ENCODE results near the gene MRPS25.

The MRPS25 gene

GRCh38 chr3:15071699-15072098 is 6.6 kb upstream of the MRPS25 start:
- Histone ChIP-seq H2AFZ (ENCODE audit: insufficient read depth, low read length, poor library complexity) (no peak overlapping the region), H3K14ac (ENCODE audit: low read length) (no peak overlapping the region), H3K9ac (ENCODE audit: low read length) (no peak overlapping the region), H3K23ac (ENCODE audit: low read length) (no peak overlapping the region), H3K4me1 (ENCODE audit: control insufficient read depth in 1 of 2, insufficient read depth in 2 of 2, low read length in 2 of 2) (no peaks in the 10 kb centered on the region), H2BK12ac (ENCODE audit: low read length) (no peak overlapping the region), H3K79me2 (ENCODE audit: control insufficient read depth, insufficient read depth, low read length, poor library complexity) (no peaks in the 10 kb centered on the region), H3K4me2 (ENCODE audit: low read length) (no peak overlapping the region), H3K9me3 (ENCODE audit: insufficient read depth, low read depth, low read length) (peaks cover 2% of the 10 kb centered on the region), H4K91ac (ENCODE audit: low read depth, low read length) (no peak overlapping the region), H2BK5ac (ENCODE audit: low read depth, low read length, poor library complexity) (no peak overlapping the region), H4K12ac (ENCODE audit: low read depth, low read length) (no peak overlapping the region), H3K27ac (ENCODE audit: low read depth, low read length) (no peak overlapping the region), H2BK120ac (ENCODE audit: insufficient read depth, low read length, poor library complexity) (no peak overlapping the region), H3K27me3 (ENCODE audit: insufficient read depth, low read length) (no peaks in the 10 kb centered on the region), H4K8ac (ENCODE audit: low read depth, low read length) (no peak overlapping the region), H3K36me3 (ENCODE audit: control insufficient read depth in 1 of 2, insufficient read depth in 2 of 2, low read length in 2 of 2) (peaks cover 18 to 32% of the 10 kb centered on the region in 2 experiments), H3K79me1 (ENCODE audit: low read length) (no peaks in the 10 kb centered on the region), H3K4me3 (ENCODE audit: low read depth, low read length) (no peak overlapping the region), H2AK5ac (ENCODE audit: low read length) (no peak overlapping the region), H3K4ac (ENCODE audit: low read depth, low read length) (no peak overlapping the region), H3K18ac (ENCODE audit: low read length) (no peak overlapping the region)
- DNase-seq, result no peak
- no CpG with 5 or more reads among the region's 2 CpGs for WGBS (ENCODE audit: extremely low coverage, insufficient coverage, insufficient read length)

GRCh38 chr3:15069441-15069840 is 4.3 kb upstream of the MRPS25 start:
- H2BK120ac ChIP-seq (ENCODE audit: insufficient read depth, low read length, poor library complexity), result no peak overlapping the region
- WGBS (ENCODE audit: extremely low coverage, insufficient coverage, insufficient read length), result no CpG with 5 or more reads among the region's 1 CpG
- peaks cover 0 to under 1% of the 10 kb centered on the region in 2 experiments for H3K4me1 ChIP-seq (ENCODE audit: control insufficient read depth in 1 of 2, insufficient read depth in 2 of 2, low read length in 2 of 2)
- H3K27ac ChIP-seq (ENCODE audit: low read depth, low read length), result no peak overlapping the region
- H3K18ac ChIP-seq (ENCODE audit: low read length), result no peak overlapping the region
- no peak overlapping the region for H3K14ac ChIP-seq (ENCODE audit: low read length)
- no peak overlapping the region for H3K4me2 ChIP-seq (ENCODE audit: low read length)
- no peak for DNase-seq
- H2BK5ac ChIP-seq (ENCODE audit: low read depth, low read length, poor library complexity), result no peak overlapping the region
- H2AK5ac ChIP-seq (ENCODE audit: low read length), result no peak overlapping the region
- peaks cover 6% of the 10 kb centered on the region for H3K79me2 ChIP-seq (ENCODE audit: control insufficient read depth, insufficient read depth, low read length, poor library complexity)
- peak overlapping the region; percentile 59 for H3K9ac ChIP-seq (ENCODE audit: low read length)
- no peaks in the 10 kb centered on the region for H3K27me3 ChIP-seq (ENCODE audit: insufficient read depth, low read length)
- no peak overlapping the region for H3K4me3 ChIP-seq (ENCODE audit: low read depth, low read length)
- H2AFZ ChIP-seq (ENCODE audit: insufficient read depth, low read length, poor library complexity), result no peak overlapping the region
- peak overlapping the region; percentile 35 for H3K23ac ChIP-seq (ENCODE audit: low read length)
- H3K36me3 ChIP-seq (ENCODE audit: control insufficient read depth in 1 of 2, insufficient read depth in 2 of 2, low read length in 2 of 2), result peaks cover 10 to 19% of the 10 kb centered on the region in 2 experiments
- peaks cover 5% of the 10 kb centered on the region for H3K79me1 ChIP-seq (ENCODE audit: low read length)
- peaks cover under 1% of the 10 kb centered on the region for H3K9me3 ChIP-seq (ENCODE audit: insufficient read depth, low read depth, low read length)
- H4K91ac ChIP-seq (ENCODE audit: low read depth, low read length), result no peak overlapping the region
- no peak overlapping the region for H4K12ac ChIP-seq (ENCODE audit: low read depth, low read length)
- H4K8ac ChIP-seq (ENCODE audit: low read depth, low read length), result no peak overlapping the region
- no peak overlapping the region for H3K4ac ChIP-seq (ENCODE audit: low read depth, low read length)
- no peak overlapping the region for H2BK12ac ChIP-seq (ENCODE audit: low read length)

DNA sequence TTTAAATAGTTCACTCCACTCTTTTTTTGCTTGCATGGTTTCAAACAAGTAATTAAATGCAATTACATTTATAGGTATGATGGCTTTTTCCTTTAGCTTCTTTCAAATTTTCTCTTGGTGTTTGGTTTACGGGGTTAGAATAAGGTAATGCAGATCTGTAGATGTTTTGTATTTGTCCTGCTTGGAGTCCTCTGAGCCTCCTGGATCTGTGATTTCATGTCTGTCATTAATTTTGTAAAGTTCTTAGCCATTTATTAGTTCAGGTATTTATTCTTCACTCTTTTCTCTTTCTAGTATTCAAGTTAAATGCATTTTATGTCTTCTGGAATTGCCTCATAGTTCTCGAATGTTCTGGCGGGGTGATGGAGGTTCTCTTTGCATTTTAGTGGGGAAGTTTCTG is 1.4 kb upstream of the MRPS25 start:
- H2AK5ac ChIP-seq (ENCODE audit: low read length), result no peak overlapping the region
- H2BK12ac ChIP-seq (ENCODE audit: low read length), result no peak overlapping the region
- H3K27ac ChIP-seq (ENCODE audit: low read depth, low read length), result no peak overlapping the region
- WGBS (ENCODE audit: extremely low coverage, insufficient coverage, insufficient read length), result no CpG with 5 or more reads among the region's 3 CpGs
- peaks cover 0 to 4% of the 10 kb centered on the region in 2 experiments for H3K36me3 ChIP-seq (ENCODE audit: control insufficient read depth in 1 of 2, insufficient read depth in 2 of 2, low read length in 2 of 2)
- peaks cover 7 to 10% of the 10 kb centered on the region in 2 experiments for H3K4me1 ChIP-seq (ENCODE audit: control insufficient read depth in 1 of 2, insufficient read depth in 2 of 2, low read length in 2 of 2)
- H3K9me3 ChIP-seq (ENCODE audit: insufficient read depth, low read depth, low read length), result peaks cover 3% of the 10 kb centered on the region
- H2AFZ ChIP-seq (ENCODE audit: insufficient read depth, low read length, poor library complexity), result no peak overlapping the region
- H3K23ac ChIP-seq (ENCODE audit: low read length), result no peak overlapping the region
- no peak overlapping the region for H4K8ac ChIP-seq (ENCODE audit: low read depth, low read length)
- no peak for DNase-seq
- H3K4ac ChIP-seq (ENCODE audit: low read depth, low read length), result no peak overlapping the region
- peaks cover 10% of the 10 kb centered on the region for H3K79me2 ChIP-seq (ENCODE audit: control insufficient read depth, insufficient read depth, low read length, poor library complexity)
- H2BK5ac ChIP-seq (ENCODE audit: low read depth, low read length, poor library complexity), result no peak overlapping the region
- H2BK120ac ChIP-seq (ENCODE audit: insufficient read depth, low read length, poor library complexity), result no peak overlapping the region
- H3K9ac ChIP-seq (ENCODE audit: low read length), result no peak overlapping the region
- H3K79me1 ChIP-seq (ENCODE audit: low read length), result peaks cover 5% of the 10 kb centered on the region
- no peak overlapping the region for H4K12ac ChIP-seq (ENCODE audit: low read depth, low read length)
- no peak overlapping the region for H3K4me3 ChIP-seq (ENCODE audit: low read depth, low read length)
- no peak overlapping the region for H3K4me2 ChIP-seq (ENCODE audit: low read length)
- H4K91ac ChIP-seq (ENCODE audit: low read depth, low read length), result no peak overlapping the region
- no peak overlapping the region for H3K14ac ChIP-seq (ENCODE audit: low read length)
- no peaks in the 10 kb centered on the region for H3K27me3 ChIP-seq (ENCODE audit: insufficient read depth, low read length)
- no peak overlapping the region for H3K18ac ChIP-seq (ENCODE audit: low read length)

- DNase-seq, result no peak
- Histone ChIP-seq H3K79me2 (ENCODE audit: control insufficient read depth, insufficient read depth, low read length, poor library complexity) (peaks cover 10% of the 10 kb centered on the region), H3K79me1 (ENCODE audit: low read length) (peaks cover 5% of the 10 kb centered on the region), H3K23ac (ENCODE audit: low read length) (no peak overlapping the region), H3K27me3 (ENCODE audit: insufficient read depth, low read length) (no peaks in the 10 kb centered on the region), H3K27ac (ENCODE audit: low read depth, low read length) (no peak overlapping the region), H3K4me1 (ENCODE audit: control insufficient read depth in 1 of 2, insufficient read depth in 2 of 2, low read length in 2 of 2) (peaks cover 7 to 10% of the 10 kb centered on the region in 2 experiments), H2BK5ac (ENCODE audit: low read depth, low read length, poor library complexity) (no peak overlapping the region), H3K36me3 (ENCODE audit: control insufficient read depth in 1 of 2, insufficient read depth in 2 of 2, low read length in 2 of 2) (peaks cover 0 to 4% of the 10 kb centered on the region in 2 experiments), H2AFZ (ENCODE audit: insufficient read depth, low read length, poor library complexity) (peak overlapping the region; percentile 85), H4K91ac (ENCODE audit: low read depth, low read length) (no peak overlapping the region), H4K12ac (ENCODE audit: low read depth, low read length) (no peak overlapping the region), H3K4me3 (ENCODE audit: low read depth, low read length) (no peak overlapping the region), H3K14ac (ENCODE audit: low read length) (no peak overlapping the region), H3K18ac (ENCODE audit: low read length) (no peak overlapping the region), H2BK12ac (ENCODE audit: low read length) (no peak overlapping the region), H3K9ac (ENCODE audit: low read length) (no peak overlapping the region), H2BK120ac (ENCODE audit: insufficient read depth, low read length, poor library complexity) (no peak overlapping the region), H4K8ac (ENCODE audit: low read depth, low read length) (peak overlapping the region; percentile 78), H3K9me3 (ENCODE audit: insufficient read depth, low read depth, low read length) (peaks cover 3% of the 10 kb centered on the region), H3K4me2 (ENCODE audit: low read length) (peak overlapping the region; percentile 90), H2AK5ac (ENCODE audit: low read length) (no peak overlapping the region), H3K4ac (ENCODE audit: low read depth, low read length) (no peak overlapping the region)
- WGBS (ENCODE audit: extremely low coverage, insufficient coverage, insufficient read length), result no CpG with 5 or more reads among the region's 16 CpGs
Measured at GRCh38 chr3:15065550-15066007, 464 bp upstream of the MRPS25 start.

All from trophoblast cell (in vitro differentiated cells and primary cell).